GM23338 (cell line): ENCODE measurements around the gene EEF1G. TPM values are rescaled to one million over a fixed set of nuclear protein-coding genes. Genes with fewer than 3 reads are reported as not detected.

Experiments
- ATAC-seq: fragments of 200-7000 bp; cut with Tn5 transposase; 3 replicates; pipeline ENCODE4 v1.9.1; 2020
- DNase-seq: peaks from one replicate; pipeline ENCODE4 v3.0.0-alpha.2; 2015; ENCODE audit warnings: low spot score
- H2AFZ ChIP-seq: fragments of 200-600 bp; sonication (generic); 2 replicates; pipeline ENCODE4 v1.8.0; 2016; ENCODE audit warnings: antibody characterized with exemption, mild to moderate bottlenecking, moderate library complexity
- H3F3A ChIP-seq: fragments of 200-600 bp; sonication (generic); replicated peaks from 2 replicates; pipeline ENCODE4 v1.8.0; 2017; ENCODE audit warnings: antibody characterized with exemption, mixed run types, low read depth
- H3K27ac ChIP-seq: fragments of 200-600 bp; sonication (generic); 2 replicates; pipeline ENCODE4 v1.6.1; 2016; ENCODE audit warnings: low read depth
- H3K27me3 ChIP-seq: fragments of 200-600 bp; sonication (generic); 2 replicates; pipeline ENCODE4 v1.8.0; 2016; ENCODE audit warnings: mild to moderate bottlenecking, mixed run types, moderate library complexity; ENCODE audit not compliant: insufficient read depth
- H3K36me3 ChIP-seq: fragments of 200-600 bp; sonication (generic); 2 replicates; pipeline ENCODE4 v1.8.0; 2016; ENCODE audit warnings: mild to moderate bottlenecking; ENCODE audit not compliant: insufficient read depth
- H3K4me1 ChIP-seq: fragments of 200-600 bp; sonication (generic); 2 replicates; pipeline ENCODE4 v1.8.0; 2016; ENCODE audit warnings: mild to moderate bottlenecking, moderate library complexity; ENCODE audit not compliant: insufficient read depth
- H3K4me2 ChIP-seq: fragments of 200-600 bp; sonication (generic); 2 replicates; pipeline ENCODE4 v1.7.1; 2017; ENCODE audit warnings: mixed run types
- H3K4me3 ChIP-seq: fragments of 200-600 bp; sonication (generic); 2 replicates; pipeline ENCODE4 v1.6.1; 2016; ENCODE audit warnings: mixed run types
- H3K79me2 ChIP-seq: fragments of 200-600 bp; sonication (generic); replicated peaks from 2 replicates; pipeline ENCODE4 v1.8.0; 2017; ENCODE audit warnings: mild to moderate bottlenecking; ENCODE audit not compliant: insufficient read depth
- H3K9me2 ChIP-seq: fragments of 200-600 bp; sonication (generic); 2 replicates; pipeline ENCODE4 v1.8.0; 2017; ENCODE audit not compliant: insufficient read depth
- H4K20me1 ChIP-seq: fragments of 200-600 bp; sonication (generic); replicated peaks from 2 replicates; pipeline ENCODE4 v1.8.0; 2017; ENCODE audit warnings: mild to moderate bottlenecking; ENCODE audit not compliant: insufficient read depth
- H3K27ac Mint-ChIP-seq: 2 replicates; pipeline ENCODE4 v1.8.0; 2020; ENCODE audit warnings: inconsistent platforms, mild to moderate bottlenecking, moderate library complexity, mixed read lengths
- H3K27me3 Mint-ChIP-seq: 3 replicates; pipeline ENCODE4 v1.8.0; 2022; ENCODE audit warnings: low read depth, mild to moderate bottlenecking, moderate library complexity, mixed read lengths, inconsistent platforms; ENCODE audit not compliant: insufficient read depth, poor library complexity
- H3K36me3 Mint-ChIP-seq: 3 replicates; pipeline ENCODE4 v1.8.0; 2021; ENCODE audit warnings: low read depth, mild to moderate bottlenecking, inconsistent platforms, moderate library complexity, mixed read lengths
- H3K4me1 Mint-ChIP-seq: 3 replicates; pipeline ENCODE4 v1.8.0; 2020; ENCODE audit warnings: mild to moderate bottlenecking, inconsistent platforms, mixed read lengths
- H3K4me3 Mint-ChIP-seq: 3 replicates; pipeline ENCODE4 v1.8.0; 2021; ENCODE audit warnings: moderate library complexity, mild to moderate bottlenecking, inconsistent platforms, mixed read lengths
- H3K9me3 Mint-ChIP-seq: 3 replicates; pipeline ENCODE4 v1.8.0; 2020; ENCODE audit warnings: moderate library complexity, mild to moderate bottlenecking, inconsistent platforms, mixed read lengths
- CREB1 ChIP-seq: fragments of 250-450 bp; sonication (Bioruptor Pico); IDR thresholded peaks from 2 replicates; pipeline ENCODE4 v1.5.0; 2020; ENCODE audit warnings: low read depth, mild to moderate bottlenecking, moderate library complexity
- CTCF ChIP-seq, 2 experiments: fragments of 200-600 bp in 1 of 2; sonication (generic) in 1 of 2; conservative IDR thresholded peaks; 2 replicates each; pipeline versions ENCODE4 v1.5.1 to v1.6.1; 2016 to 2017; ENCODE audit warnings: antibody characterized with exemption in 2 of 2, low read depth in 2 of 2, mild to moderate bottlenecking in 2 of 2, moderate library complexity in 1 of 2
- JUNB ChIP-seq: IDR thresholded peaks from one replicate; pipeline ENCODE4 v1.6.1; 2016; ENCODE audit warnings: antibody characterized with exemption; ENCODE audit not compliant: unreplicated experiment
- NANOG ChIP-seq: IDR thresholded peaks from 2 replicates; pipeline ENCODE4 v1.6.1; 2016; ENCODE audit warnings: antibody characterized with exemption, borderline replicate concordance
- STAT1 ChIP-seq: IDR thresholded peaks from one replicate; pipeline ENCODE4 v1.6.1; 2016; ENCODE audit warnings: antibody characterized with exemption; ENCODE audit not compliant: unreplicated experiment
- ZNF331 ChIP-seq: fragments of 250-450 bp; sonication (Bioruptor Pico); IDR thresholded peaks from 2 replicates; pipeline ENCODE4 v1.5.0; 2020; ENCODE audit warnings: low read depth, mild to moderate bottlenecking, moderate library complexity
- polyA plus RNA-seq: library from polyadenylated mRNA; unstranded; fragments of >200 nt; fragmentation: Nextera tagmentation; extraction: Ambion mirVana; gene quantifications from 2 replicates; pipeline ENCODE4 v1.2.1, GENCODE V29; 2016
- total RNA-seq: library from RNA; depleted of rRNA; stranded (reverse); fragments of >200 nt; shearing (Covaris generic); gene quantifications from 2 replicates; pipeline ENCODE4 v1.2.3, GENCODE V29; 2014
- TF ChIP-seq, protein P1 (sequence below): fragments of 250-450 bp; sonication (Bioruptor Pico); IDR thresholded peaks from 2 replicates; pipeline ENCODE4 v1.5.0; 2020; ENCODE audit warnings: mild to moderate bottlenecking, moderate library complexity

The EEF1G gene
- total and polyA plus RNA-seq, 2 experiments from 2014 or later: 696 to 1,316 TPM

DNA sequence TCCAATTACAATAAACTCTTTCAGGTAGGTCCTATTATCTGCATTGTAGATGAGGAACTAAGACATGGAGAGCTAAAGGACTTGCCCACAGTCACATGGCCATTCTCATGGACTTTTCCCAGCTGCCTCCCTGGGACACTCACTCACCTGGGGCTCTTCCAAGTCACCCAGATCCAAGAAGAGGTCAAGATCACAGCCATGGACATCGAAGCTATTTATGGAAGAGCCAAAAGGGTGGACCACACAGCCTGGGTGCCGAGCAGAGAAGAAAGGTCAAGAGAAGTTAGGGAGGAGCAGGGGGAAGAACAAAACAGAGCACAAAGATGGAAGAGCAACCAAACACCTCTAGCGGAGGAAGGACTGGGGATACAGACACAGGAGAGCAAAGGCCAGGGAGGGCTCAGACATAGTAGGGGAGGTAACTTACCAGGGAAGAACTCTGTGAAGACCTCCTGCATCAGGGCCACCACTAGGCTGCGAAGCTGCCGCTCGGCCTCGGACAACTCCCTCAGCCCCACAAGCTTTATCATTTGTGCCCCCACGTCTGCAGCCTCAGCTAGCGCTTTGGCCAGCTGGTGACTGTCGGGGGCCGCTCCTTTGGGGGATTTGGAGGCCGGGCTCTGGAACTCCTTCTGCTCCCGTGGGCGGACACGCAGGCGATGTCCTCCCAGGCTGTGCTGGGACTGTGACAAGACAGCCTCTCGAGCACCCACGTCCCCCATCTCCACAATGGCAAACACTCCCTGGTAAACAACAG lies 7.4 kb upstream of the EEF1G start:
- H3K9me2 ChIP-seq: no peaks in the 10 kb centered on the region
- H4K20me1 ChIP-seq: no peaks in the 10 kb centered on the region; the same call in none of the 2 replicates
- H3K79me2 ChIP-seq: peaks cover 12% of the 10 kb centered on the region; the same call in 1 of the 2 replicates
- no peak overlapping the region for H3K27ac ChIP-seq
- Mint-ChIP-seq H3K4me3 (no peak overlapping the region), H3K4me1 (no peaks in the 10 kb centered on the region; the same call in 2 of the 3 replicates), H3K36me3 (peaks cover 55% of the 10 kb centered on the region), H3K27me3 (peaks cover 5% of the 10 kb centered on the region), H3K27ac (no peak overlapping the region), H3K9me3 (no peaks in the 10 kb centered on the region; the same call in 2 of the 3 replicates)
- H3K27me3 ChIP-seq: no peaks in the 10 kb centered on the region
- no peak overlapping the region for H3K4me2 ChIP-seq
- peaks cover 3% of the 10 kb centered on the region for H3K36me3 ChIP-seq
- H3K4me1 ChIP-seq: no peaks in the 10 kb centered on the region
- peaks cover 5% of the 10 kb centered on the region; the same call in 1 of the 2 replicates for H3F3A ChIP-seq
- no peak overlapping the region for H3K4me3 ChIP-seq
- DNase-seq (no peak), ATAC-seq (no peak)
- no peak overlapping the region for H2AFZ ChIP-seq
- no peak for TF ChIP-seq ZNF331
- TF ChIP-seq CTCF (conservative IDR thresholded peaks at IDR 0.05; ENCODE audit: low read depth in 2 of 2): no peak
- TF ChIP-seq NANOG: no peak
- TF ChIP-seq, protein P1, sequence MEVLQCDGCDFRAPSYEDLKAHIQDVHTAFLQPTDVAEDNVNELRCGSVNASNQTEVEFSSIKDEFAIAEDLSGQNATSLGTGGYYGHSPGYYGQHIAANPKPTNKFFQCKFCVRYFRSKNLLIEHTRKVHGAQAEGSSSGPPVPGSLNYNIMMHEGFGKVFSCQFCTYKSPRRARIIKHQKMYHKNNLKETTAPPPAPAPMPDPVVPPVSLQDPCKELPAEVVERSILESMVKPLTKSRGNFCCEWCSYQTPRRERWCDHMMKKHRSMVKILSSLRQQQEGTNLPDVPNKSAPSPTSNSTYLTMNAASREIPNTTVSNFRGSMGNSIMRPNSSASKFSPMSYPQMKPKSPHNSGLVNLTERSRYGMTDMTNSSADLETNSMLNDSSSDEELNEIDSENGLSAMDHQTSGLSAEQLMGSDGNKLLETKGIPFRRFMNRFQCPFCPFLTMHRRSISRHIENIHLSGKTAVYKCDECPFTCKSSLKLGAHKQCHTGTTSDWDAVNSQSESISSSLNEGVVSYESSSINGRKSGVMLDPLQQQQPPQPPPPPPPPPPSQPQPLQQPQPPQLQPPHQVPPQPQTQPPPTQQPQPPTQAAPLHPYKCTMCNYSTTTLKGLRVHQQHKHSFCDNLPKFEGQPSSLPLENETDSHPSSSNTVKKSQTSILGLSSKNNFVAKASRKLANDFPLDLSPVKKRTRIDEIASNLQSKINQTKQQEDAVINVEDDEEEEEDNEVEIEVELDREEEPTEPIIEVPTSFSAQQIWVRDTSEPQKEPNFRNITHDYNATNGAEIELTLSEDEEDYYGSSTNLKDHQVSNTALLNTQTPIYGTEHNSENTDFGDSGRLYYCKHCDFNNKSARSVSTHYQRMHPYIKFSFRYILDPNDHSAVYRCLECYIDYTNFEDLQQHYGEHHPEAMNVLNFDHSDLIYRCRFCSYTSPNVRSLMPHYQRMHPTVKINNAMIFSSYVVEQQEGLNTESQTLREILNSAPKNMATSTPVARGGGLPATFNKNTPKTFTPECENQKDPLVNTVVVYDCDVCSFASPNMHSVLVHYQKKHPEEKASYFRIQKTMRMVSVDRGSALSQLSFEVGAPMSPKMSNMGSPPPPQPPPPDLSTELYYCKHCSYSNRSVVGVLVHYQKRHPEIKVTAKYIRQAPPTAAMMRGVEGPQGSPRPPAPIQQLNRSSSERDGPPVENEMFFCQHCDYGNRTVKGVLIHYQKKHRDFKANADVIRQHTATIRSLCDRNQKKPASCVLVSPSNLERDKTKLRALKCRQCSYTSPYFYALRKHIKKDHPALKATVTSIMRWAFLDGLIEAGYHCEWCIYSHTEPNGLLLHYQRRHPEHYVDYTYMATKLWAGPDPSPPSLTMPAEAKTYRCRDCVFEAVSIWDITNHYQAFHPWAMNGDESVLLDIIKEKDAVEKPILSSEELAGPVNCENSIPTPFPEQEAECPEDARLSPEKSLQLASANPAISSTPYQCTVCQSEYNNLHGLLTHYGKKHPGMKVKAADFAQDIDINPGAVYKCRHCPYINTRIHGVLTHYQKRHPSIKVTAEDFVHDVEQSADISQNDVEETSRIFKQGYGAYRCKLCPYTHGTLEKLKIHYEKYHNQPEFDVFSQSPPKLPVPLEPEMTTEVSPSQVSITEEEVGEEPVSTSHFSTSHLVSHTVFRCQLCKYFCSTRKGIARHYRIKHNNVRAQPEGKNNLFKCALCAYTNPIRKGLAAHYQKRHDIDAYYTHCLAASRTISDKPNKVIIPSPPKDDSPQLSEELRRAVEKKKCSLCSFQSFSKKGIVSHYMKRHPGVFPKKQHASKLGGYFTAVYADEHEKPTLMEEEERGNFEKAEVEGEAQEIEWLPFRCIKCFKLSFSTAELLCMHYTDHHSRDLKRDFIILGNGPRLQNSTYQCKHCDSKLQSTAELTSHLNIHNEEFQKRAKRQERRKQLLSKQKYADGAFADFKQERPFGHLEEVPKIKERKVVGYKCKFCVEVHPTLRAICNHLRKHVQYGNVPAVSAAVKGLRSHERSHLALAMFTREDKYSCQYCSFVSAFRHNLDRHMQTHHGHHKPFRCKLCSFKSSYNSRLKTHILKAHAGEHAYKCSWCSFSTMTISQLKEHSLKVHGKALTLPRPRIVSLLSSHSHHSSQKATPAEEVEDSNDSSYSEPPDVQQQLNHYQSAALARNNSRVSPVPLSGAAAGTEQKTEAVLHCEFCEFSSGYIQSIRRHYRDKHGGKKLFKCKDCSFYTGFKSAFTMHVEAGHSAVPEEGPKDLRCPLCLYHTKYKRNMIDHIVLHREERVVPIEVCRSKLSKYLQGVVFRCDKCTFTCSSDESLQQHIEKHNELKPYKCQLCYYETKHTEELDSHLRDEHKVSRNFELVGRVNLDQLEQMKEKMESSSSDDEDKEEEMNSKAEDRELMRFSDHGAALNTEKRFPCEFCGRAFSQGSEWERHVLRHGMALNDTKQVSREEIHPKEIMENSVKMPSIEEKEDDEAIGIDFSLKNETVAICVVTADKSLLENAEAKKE (CRISPR knock-in tag): no peak
- no peak for TF ChIP-seq STAT1
- no peak for TF ChIP-seq CREB1 (CRISPR knock-in tag)
- TF ChIP-seq JUNB: no peak
